ENCODE data around the gene RAB37.

Gene RAB37

GRCh38 chr17:74776990-74777389 is 39.9 kb downstream of the RAB37 start:
- DNase-seq (ENCODE audit: low read depth in 2 of 2), result no peak

GRCh38 chr17:74777901-74778515 is 41.0 kb downstream of the RAB37 start:
- DNase-seq (ENCODE audit: low read depth in 2 of 2), result no peak

GRCh38 chr17:74778960-74779359 is 41.9 kb downstream of the RAB37 start:
- no peak for DNase-seq (ENCODE audit: low read depth in 2 of 2)

GRCh38 chr17:74779501-74779900 is 42.4 kb downstream of the RAB37 start:
- no peak for DNase-seq (ENCODE audit: low read depth in 2 of 2)

GRCh38 chr17:74779948-74780400 is 42.9 kb downstream of the RAB37 start:
- DNase-seq (ENCODE audit: low read depth in 2 of 2), result no peak

- DNase-seq (ENCODE audit: low read depth in 2 of 2), result no peak
Measured at GRCh38 chr17:74780443-74781238, 43.6 kb downstream of the RAB37 start.

- DNase-seq (ENCODE audit: low read depth in 2 of 2), result no peak
Measured at GRCh38 chr17:74782571-74782970, 45.5 kb downstream of the RAB37 start.

- no peak for DNase-seq (ENCODE audit: low read depth in 2 of 2)
Measured at GRCh38 chr17:74784125-74784810, 47.2 kb downstream of the RAB37 start.

- no peak for DNase-seq (ENCODE audit: low read depth in 2 of 2)
Measured at GRCh38 chr17:74785096-74785980, 48.3 kb downstream of the RAB37 start.

- DNase-seq (ENCODE audit: low read depth in 2 of 2), result no peak
Measured at GRCh38 chr17:74785981-74786360, 48.9 kb downstream of the RAB37 start.

- no peak for DNase-seq (ENCODE audit: low read depth in 2 of 2)
Measured at GRCh38 chr17:74786431-74787055, 49.5 kb downstream of the RAB37 start.

GRCh38 chr17:74790161-74791058 is 53.4 kb downstream of the RAB37 start:
- no peak for DNase-seq (ENCODE audit: low read depth in 2 of 2)

GRCh38 chr17:74792586-74793105 is 55.6 kb downstream of the RAB37 start:
- DNase-seq (ENCODE audit: low read depth in 2 of 2), result no peak

GRCh38 chr17:74795327-74796020 is 58.4 kb downstream of the RAB37 start:
- no peak for DNase-seq (ENCODE audit: low read depth in 2 of 2)

GRCh38 chr17:74796211-74796610 is 59.2 kb downstream of the RAB37 start:
- DNase-seq (ENCODE audit: low read depth in 2 of 2), result no peak

GRCh38 chr17:74796866-74797265 is 59.8 kb downstream of the RAB37 start:
- DNase-seq (ENCODE audit: low read depth in 2 of 2), result no peak
